HT1080 (cell line): Measurements from ENCODE around the gene GVQW3. TPM values are rescaled to one million over a fixed set of nuclear protein-coding genes. Genes with fewer than 3 reads are reported as not detected.
"Not testable (repeated sequence)": the region's sequence is repeated elsewhere in the genome, so short reads cannot be mapped to it uniquely, and the experiment has no call there.

Source experiments
- DNase-seq: peaks from one replicate; pipeline ENCODE4 v3.0.0-alpha.2; 2015; ENCODE audit warnings: low read depth
- total RNA-seq: library from RNA; depleted of rRNA; stranded (reverse); fragments of >200 nt; shearing (Covaris generic); gene quantifications from 2 replicates; pipeline ENCODE4 v1.2.3, GENCODE V29; 2014

The GVQW3 gene
- total RNA-seq, 1 experiment from 2014 or later = 1.1 TPM

DNA sequence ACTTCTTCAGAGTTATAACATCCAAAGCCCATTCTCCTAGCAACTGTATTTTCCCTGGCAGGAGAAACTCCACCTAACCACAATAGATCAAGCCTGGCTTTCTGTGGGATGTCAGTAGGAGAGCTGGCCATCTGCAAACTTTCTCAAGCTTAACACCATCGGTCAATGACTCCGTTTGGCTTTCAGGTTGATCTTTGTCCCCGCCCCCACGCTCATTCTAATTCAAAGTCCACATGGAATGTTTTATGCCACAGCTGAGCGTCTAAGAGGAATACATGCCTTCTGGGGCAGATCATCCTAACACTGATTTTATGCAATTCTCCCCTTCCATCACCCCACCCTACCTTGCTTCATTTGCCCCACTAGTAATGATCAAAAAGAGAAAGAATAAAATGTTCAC is 4.8 kb downstream of the GVQW3 start:
- no peak for DNase-seq

DNA sequence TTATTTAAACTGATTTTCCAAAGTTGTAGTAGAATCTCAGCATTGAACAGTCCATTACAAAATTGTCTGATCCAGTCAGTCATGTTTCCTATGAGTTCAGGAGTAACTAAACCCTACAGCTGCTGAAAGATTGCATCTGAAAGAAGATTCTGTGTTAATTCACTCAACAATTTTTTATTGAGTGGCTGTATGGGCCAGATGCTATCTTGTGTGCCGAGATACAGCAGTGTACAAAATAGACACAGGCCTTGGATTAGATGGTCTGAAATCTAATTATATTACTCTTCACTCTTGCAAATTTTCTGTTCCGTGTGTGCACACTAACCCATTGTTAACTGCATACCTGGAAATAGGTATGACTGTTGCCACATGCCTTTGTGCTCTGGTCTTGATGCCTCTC is 7.3 kb downstream of the GVQW3 start:
- DNase-seq = no peak

DNA sequence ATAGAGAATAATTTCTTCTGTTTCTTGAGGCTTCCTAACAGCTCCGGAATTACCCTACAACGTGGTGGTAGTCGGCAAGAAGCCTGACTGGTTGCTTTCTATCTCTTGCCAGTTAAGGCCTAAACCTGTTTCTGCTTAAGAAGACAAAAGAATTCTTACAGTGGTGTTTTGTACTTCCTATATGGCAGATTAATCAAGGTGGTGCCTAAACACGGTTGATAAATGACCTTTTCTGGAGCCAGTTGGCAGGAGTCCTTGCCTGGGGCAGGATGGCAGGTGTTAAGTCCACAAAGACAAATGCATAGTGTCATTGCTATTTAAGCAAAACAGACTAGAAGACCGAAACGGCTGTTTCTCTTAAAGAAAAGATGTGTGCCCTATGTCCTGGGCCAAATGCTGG is 9.9 kb downstream of the GVQW3 start:
- DNase-seq = no peak

DNA sequence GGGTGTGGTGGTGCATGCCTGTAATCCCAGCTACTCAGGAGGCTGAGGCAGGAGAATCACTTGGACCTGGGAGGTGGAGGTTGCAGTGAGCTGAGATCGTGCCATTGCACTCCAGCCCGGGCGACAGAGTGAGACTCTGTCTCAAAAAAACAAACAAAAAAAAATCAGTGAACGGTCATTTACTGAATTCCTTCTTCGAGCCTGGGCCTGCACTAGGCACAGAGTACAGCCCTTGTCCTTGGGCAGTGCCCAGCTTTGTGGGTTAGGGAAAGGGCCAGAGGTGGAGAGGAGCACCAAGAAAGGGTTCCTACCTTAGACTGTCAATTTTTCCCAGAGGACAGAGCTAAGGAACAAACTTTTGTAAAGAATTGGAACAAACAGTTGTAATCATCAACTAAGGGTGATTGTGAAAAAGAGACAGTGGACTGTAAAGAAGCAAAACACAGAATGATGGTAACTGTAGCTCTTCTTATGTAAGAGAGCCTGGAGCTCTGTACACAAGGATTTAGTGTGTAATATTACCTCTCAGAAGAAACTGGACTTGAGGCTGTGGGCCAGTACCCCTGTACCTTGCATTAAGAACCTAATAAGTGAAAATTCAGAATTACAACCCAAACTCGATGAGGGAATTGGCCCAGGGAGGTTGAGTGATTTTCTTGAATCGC is 10.8 kb downstream of the GVQW3 start:
- DNase-seq = no peak

DNA sequence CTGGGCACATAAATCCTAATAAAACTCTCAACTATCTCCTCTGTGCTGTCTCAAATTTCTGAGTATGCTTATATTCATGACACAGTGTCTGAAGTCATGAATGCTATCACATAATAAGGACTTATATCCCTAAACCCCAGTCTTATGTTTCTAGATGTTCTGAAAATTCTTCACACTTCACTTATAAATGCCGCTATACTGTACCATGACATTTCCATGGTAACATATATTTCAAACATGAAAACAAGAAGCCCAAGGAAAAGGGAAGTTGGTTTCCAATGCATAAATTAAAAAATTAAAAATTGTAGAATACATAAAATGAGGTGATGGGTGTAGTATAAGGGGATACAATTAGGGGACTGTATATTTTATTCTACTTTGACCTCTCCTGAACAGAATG is 11.7 kb downstream of the GVQW3 start:
- DNase-seq = no peak

DNA sequence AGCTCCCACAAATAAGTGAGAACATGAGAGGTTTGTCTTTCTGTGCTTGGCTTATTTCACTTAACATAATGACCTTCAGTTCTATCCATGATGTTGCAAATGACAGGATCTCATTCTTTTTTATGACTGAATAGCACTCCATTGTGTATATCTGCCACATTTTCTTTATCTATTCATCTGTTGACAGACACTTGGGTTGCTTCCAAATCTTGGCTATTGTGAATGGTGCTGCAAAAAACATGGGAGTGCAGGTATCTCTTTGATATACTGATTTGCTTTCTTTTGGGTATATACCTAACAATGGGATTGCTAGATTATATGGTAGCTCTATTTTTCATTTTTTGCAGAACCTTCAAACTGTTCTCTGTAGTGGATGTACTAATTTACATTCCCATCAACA is 13.3 kb downstream of the GVQW3 start:
- DNase-seq = no peak

DNA sequence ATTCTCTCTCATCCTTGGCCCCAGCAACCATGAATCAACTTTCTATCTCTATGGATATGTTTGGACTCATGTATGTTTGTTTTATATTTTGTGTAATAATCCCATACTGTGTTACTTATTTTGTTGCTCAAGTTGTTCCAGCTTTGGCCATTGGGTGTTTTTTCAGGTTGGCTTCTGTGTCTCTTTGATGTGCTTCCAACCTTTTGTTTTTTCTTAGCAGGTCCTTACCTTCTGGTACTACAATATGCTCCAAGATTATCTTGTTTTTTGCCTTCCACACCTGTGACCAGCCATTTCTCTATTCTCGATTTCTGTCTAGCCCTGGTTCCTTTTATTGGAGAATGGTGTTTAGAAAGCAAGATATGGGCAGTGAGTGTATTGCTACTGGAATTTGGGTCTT is 14.2 kb downstream of the GVQW3 start:
- no peak for DNase-seq

DNA sequence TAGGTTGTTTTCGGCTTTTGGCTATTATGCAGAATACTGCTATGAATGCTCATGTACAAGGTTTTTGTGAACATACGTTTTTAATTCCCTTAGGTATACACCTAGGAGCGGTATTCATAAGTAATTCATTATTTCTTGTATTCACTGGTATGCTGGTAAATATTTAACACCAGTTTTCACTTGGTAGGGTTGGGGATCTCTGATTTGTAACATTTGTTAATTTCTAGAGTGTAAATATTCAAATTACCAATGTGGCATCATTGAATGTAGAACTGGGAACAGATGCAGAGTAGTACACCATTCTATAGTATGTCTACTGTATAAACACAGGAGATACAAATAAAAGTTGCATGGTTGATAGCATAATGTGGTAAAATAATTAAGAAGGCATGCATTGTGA is 16.3 kb downstream of the GVQW3 start:
- no peak for DNase-seq

DNA sequence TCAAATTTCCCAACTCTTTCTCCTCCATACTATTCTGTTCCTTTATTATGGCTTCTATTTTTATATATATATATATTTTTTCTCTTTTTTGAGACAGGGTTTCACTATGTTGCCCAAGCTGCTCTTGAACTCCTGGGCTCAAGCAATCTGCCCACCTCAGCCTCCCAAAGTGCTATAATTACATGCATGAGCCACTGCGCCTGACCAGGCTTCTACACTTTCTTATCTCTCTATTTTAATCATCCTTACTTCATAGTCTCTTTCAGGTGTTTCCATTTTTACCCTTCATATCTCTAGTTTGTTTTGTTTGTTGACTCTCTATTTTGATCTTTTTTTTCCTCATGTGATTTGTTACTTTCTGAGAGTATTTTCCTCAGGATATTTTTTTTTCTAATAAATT is 19.8 kb downstream of the GVQW3 start:
- no peak for DNase-seq

DNA sequence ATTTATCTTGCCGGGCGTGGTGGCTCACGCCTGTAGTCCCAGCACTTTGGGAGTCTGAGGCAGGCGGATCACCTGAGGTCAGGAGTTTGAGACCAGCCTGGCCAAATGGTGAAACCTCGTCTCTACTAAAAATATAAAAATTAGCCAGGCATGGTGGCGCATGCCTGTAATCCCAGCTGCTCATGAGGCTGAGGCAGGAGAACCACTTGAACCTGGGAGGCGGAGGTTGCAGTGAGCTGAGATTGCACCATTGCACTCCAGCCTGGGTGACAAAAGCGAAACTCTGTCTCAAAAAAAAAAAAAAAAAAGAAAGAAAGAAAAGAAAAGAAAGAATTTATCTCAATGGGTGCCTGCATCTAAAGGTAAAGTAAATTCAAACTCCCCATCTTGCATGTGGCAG is 20.4 kb downstream of the GVQW3 start:
- DNase-seq = not testable (repeated sequence)

DNA sequence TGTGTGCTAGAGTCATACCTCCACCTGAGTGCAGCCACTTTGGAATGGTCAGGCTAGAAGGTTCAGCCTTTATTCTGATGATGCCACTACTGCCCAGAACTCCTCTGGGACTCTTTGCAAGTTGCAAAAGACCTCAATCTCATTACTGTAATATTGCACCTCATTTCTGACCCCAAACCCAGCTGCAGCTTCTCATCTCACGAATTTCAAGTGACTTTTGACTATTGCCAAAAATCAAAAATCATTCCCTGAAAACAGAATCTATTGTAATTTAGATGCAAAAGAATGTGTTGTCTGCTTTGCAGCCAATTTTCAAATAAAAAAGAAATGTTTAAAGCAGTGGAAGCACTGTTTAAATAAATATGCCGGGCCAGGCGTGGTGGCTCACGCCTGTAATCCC is 25.2 kb downstream of the GVQW3 start:
- DNase-seq = no peak

DNA sequence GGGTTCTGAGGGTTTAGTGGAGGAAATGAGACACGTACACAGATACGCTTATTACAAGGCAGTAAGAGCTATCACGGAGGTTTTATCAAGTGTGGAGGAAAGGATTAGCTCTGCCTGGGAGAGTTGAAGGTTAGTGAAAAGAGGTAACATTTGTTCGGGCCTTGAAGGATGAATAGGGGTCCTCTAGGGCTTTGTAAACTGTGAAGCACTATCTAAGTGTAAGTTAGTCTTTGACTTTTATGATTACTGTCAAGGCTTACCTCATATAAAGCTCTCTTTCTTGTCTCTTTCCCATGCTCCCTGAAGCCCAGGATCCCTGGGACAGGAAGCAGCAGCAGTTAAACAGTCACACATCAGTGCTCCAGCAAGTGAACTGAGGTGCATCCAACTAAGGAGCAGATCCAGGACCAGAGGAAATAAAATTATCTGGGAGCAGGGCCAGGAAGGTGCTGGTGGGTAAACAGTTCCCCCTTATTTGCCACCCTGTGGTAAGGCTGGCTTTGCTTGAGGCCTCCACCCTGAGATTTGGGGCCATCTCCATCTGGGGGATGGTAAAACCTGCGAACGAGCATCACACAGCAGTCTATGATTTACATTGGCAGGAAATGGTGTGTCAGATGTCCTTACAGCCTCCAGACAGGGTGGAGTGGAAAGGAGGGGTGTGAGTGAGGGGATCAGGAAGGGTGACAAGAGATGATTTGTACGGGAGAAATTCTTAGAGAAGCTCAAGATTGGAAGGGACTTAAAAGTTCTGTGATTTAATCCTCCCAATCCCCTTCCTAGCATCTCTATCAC is 27.2 kb downstream of the GVQW3 start:
- peak; percentile 28 for DNase-seq

DNA sequence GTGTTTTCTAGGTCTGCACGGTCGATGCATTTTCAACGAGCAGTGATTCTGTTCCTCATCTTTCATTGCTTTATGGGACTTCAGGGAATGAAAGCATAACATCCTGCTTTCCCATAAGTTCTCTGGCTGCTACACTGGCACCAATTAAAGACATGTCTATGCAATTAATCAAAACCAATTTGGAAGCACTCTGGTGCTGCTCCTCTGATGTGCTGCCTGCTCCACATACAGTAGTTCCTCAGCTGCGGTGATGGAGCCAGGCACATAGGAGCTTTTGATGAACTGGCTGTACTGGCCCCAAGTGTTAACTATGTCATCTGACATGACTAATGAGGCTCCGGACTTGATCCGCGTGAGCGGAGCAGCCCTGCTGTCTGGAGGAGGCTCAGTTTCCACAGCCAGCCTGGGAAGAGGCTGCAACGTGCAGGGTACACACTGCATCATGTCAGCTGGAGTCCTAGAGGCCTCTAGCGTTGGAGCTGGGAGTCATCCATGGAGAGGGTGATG is 29.8 kb downstream of the GVQW3 start:
- no peak for DNase-seq

DNA sequence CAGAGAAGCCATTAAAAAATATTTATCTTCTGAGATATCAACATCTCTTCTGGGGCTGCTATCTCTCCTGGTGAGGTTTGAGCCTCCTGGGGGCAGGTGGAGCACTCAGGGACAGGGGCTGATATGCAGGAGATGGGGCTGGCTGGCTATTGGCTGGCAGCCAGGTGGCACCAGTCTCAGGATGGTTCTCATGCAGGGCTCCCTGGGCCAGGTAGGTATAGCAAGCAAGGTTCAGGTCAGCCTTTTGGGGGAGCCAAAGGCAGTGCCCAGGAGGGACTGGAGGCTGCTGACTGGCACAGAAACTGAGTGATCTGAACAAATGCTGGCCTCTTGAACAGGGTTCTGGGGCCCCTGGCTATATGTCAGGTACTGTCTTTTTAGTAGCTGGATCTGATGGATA is 34.0 kb downstream of the GVQW3 start:
- DNase-seq = no peak

DNA sequence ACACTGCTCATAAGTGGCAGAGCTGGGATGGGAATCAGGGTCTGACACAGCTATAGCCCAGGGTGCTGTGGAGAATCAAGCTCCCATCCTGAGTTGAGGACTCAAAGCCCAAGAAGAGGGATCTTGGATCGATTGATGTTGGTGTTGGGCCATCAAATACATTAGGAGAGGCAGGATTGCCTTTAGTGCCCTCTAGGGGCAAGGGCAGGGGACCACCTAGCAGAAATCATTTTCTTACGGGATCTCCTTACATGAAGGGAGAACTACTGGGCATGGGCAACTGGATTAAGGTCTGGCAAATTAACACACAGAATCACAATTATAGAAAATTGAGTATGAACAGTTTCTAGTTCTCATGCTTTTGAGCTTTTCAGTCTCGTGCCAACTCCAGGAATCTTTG is 38.8 kb downstream of the GVQW3 start:
- DNase-seq = no peak

DNA sequence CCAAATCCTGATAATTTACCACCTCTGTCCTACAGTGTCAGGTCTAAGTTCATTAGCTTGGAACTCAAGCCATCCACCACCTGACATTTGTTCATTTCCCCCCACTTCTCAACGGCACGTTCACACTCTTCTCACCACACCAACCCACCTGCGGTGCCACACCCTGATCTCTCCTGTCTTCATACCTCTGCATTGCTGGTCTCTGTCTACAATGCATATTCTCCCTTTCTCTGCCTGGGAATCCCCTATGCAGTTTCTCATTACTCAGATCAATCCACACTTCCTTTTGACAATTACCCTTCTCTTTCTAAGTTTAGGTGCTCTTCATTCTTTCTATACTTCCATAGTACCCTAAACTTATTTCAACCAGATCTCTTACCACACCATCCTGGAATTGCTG is 43.3 kb downstream of the GVQW3 start:
- DNase-seq = no peak

DNA sequence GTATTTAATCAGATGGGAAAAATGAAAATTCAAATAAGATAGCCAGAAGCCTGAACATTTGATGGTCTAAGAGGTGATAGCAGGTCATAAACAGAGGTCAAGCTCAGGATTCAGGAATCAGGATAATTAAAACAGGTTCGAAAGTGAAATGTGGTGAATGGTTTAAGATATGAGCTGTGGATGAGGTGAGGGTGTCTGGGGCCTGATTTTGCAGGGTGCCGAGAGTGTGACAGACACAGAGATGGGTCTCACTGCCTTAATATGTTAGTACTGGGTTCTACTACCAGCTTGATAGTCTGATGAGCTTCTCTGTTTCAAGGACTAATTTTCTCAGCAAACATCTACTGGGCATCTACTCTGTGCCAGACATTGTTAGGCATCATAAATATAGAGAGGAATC is 43.8 kb downstream of the GVQW3 start:
- no peak for DNase-seq

DNA sequence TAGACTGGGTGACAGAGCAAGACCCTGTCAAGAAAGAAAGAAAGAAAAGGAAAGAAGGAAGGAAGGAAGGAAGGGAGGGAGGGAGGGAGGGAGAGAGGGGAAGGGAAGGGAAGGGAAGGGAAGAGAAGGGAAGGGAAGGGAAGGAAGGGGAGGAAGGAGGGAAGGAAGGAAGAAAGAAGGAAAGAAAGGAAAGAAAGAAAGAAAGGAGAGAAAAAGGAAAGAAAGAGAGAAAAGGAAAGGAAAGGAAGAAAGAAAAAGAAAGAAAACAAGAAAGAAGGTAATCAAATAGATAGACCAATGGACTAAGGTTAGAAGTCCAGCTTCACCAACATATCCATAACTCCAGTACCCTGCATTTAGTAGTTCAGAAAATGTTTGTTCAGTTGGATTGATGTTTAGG is 45.5 kb downstream of the GVQW3 start:
- DNase-seq = no peak

DNA sequence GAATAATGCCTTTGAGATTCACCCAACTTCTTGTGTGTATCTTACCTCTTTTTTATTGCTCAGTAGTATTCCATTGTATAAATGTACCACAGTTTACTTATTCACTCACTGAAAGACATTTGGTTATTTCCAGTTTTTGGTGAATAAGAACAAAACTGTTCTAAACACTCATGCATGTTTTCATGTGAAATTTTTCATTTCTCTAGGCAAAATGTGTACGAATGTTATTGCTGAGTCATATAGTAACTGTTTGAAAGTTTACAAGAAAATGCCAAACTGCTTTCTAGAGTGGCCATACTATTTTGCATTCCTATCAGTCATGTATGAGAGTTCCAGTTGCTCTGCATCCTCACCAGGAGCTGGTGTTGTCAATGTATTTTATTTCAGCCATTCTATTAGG is 54.9 kb downstream of the GVQW3 start:
- DNase-seq = no peak

DNA sequence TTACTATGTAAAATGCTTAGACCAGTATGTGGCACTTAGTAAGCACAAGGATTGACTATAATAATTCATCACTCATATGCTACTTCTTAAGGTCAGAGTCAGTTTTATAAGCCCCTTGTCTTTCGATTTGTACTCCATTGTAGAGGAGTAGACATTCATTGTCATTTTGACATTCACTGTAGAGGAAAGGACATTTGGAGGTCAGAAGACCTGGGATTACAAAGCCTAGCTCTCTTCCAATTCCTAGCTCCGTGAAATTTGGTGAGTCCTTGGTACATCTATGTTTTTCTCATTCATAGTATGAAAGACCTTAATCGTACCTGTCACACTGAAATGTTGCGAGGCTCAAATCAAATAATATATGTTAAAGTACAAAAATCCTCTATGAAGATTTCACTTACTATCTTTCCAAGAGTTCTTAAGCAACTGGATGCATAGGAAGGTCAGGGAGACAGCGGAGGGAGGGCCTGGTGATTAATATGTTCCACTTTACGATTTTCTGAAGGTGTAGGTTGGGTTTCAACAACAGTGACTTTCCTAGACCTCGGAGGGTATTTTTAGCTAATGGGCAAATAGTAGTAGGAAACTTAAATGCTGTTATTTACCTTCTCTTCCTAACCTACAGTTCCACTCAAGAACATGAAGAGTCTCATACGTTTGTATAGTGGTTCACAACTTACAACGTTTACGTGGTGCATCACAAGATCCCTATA is 62.3 kb downstream of the GVQW3 start:
- DNase-seq = no peak

DNA sequence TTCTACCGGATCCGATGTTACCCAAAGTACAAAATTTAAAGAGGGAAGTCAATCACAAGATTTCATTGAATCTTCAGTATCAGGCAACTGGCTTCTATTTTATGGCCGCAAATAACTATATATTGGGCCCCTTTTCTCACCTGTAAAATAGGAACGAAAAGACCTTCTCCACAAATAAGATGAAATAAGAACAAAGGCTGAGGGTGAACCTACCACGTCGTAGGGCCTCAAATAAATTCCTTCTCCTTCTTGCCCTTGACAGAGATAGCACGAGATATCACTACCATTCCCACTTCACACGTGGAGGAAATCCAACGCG is 62.9 kb downstream of the GVQW3 start:
- DNase-seq = no peak

DNA sequence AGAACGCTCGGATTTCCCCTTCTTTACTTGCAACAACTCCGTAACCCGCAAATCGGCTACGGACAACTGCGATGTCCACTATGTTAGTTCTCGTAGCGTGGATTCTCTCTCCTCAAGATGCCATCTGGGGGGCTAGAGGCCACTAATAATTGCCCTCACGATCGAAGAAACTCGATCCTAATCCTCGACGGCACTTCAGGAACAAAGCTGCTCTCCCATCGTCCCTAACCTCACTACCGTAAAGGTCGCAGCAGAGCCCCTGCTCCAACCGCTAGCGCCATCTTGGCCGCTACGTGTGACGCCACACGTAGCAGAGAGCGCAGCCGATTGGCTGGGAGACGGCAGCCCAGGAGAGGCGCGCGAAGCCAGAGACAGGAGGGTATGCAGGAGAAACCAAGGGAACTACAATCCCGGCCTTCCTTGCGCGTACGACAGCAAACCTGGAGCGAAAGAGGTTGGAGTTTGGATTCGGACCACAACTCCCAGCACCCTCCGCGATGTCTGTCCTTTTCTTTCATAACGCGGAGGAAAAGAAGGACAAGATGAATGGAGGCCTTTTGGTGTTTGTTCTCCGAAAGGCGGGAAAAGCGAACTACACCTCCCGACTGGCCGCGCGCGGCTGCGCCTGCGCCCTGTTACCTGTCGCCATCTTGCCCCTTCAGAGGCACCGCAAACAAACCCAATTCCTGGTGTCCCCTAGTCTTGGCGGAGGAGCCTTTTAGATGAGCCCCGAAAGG is 63.4 kb downstream of the GVQW3 start, which contains the start of gene EMSY:
Gene EMSY (plus strand): TSS at position 635 of the 737 bp plus-strand sequence. CDS start 1,921 bp downstream, outside the sequence.
- peak; percentile 99 for DNase-seq
